ENCODE measurements around the gene TSLP. TPM values are rescaled to one million over a fixed set of nuclear protein-coding genes. Genes with fewer than 3 reads are reported as not detected.

TSLP gene
- polyA plus RNA-seq, 1 of the 3 experiments (the other 2 are of a cell fraction), result 1.3 TPM

DNA sequence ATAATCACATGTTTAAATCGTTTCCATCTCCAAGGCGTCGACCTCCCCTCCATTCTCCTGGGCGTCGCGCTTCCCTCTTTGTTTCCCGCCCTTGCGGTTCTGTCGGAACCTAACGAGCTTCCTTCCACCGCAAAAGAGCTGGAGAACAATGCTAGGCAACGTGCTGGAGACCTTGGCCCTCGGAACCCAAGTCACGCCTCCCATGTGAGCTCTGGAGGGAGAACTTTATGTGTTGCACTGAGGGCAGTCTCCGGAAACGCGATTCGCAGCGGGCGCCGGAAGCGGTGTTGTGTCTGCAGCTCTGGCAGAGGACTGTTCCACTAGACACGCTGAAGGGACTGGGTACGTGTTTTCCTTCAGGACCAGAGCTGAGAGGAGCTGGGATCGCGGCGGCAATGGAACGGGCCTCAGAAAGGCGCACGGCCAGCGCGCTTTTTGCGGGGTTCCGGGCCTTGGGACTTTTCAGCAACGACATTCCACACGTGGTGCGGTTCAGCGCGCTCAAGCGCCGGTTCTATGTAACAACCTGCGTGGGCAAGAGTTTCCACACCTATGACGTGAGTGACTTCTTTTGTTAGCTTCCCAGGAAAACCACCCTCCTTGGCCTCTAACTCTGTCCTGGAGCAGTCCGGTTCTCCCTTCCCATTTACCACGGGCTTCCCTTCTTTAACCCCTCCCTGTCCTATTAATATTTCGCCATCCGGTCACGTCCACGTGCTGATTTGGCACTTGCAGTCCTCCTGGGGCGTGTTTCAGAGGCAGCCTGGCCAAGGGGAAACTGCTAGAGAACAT is 20.7 kb downstream of the TSLP start, which contains the start of gene WDR36 (continued):
- TF ChIP-seq, protein P1, sequence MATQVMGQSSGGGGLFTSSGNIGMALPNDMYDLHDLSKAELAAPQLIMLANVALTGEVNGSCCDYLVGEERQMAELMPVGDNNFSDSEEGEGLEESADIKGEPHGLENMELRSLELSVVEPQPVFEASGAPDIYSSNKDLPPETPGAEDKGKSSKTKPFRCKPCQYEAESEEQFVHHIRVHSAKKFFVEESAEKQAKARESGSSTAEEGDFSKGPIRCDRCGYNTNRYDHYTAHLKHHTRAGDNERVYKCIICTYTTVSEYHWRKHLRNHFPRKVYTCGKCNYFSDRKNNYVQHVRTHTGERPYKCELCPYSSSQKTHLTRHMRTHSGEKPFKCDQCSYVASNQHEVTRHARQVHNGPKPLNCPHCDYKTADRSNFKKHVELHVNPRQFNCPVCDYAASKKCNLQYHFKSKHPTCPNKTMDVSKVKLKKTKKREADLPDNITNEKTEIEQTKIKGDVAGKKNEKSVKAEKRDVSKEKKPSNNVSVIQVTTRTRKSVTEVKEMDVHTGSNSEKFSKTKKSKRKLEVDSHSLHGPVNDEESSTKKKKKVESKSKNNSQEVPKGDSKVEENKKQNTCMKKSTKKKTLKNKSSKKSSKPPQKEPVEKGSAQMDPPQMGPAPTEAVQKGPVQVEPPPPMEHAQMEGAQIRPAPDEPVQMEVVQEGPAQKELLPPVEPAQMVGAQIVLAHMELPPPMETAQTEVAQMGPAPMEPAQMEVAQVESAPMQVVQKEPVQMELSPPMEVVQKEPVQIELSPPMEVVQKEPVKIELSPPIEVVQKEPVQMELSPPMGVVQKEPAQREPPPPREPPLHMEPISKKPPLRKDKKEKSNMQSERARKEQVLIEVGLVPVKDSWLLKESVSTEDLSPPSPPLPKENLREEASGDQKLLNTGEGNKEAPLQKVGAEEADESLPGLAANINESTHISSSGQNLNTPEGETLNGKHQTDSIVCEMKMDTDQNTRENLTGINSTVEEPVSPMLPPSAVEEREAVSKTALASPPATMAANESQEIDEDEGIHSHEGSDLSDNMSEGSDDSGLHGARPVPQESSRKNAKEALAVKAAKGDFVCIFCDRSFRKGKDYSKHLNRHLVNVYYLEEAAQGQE (IDR thresholded peaks at IDR 0.05; ENCODE audit: low read depth, low read length), result peak; percentile 61
- TF ChIP-seq, protein P2, sequence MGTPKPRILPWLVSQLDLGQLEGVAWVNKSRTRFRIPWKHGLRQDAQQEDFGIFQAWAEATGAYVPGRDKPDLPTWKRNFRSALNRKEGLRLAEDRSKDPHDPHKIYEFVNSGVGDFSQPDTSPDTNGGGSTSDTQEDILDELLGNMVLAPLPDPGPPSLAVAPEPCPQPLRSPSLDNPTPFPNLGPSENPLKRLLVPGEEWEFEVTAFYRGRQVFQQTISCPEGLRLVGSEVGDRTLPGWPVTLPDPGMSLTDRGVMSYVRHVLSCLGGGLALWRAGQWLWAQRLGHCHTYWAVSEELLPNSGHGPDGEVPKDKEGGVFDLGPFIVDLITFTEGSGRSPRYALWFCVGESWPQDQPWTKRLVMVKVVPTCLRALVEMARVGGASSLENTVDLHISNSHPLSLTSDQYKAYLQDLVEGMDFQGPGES (IDR thresholded peaks at IDR 0.05; ENCODE audit: low read depth, low read length), result peak; percentile 55
- TF ChIP-seq CHD2 (IDR thresholded peaks at IDR 0.05; ENCODE audit: low read length, partially characterized antibody), result peak; percentile 93
- TF ChIP-seq RCOR1 (IDR thresholded peaks at IDR 0.05; ENCODE audit: low read length), result peak; percentile 86
- TF ChIP-seq MXI1 (IDR thresholded peaks at IDR 0.05; ENCODE audit: low read depth, low read length), result peak; percentile 97
- TF ChIP-seq, protein P3, sequence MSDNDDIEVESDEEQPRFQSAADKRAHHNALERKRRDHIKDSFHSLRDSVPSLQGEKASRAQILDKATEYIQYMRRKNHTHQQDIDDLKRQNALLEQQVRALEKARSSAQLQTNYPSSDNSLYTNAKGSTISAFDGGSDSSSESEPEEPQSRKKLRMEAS (IDR thresholded peaks at IDR 0.05; ENCODE audit: low read depth), result peak; percentile 100
- TF ChIP-seq TAF1 (IDR thresholded peaks at IDR 0.05; ENCODE audit: borderline replicate concordance, low read depth, low read length), result peak; percentile 92

GRCh38 chr5:111095982-111096381 is 24.5 kb downstream of the TSLP start:
- Histone ChIP-seq H3K9me2 (no peaks in the 10 kb centered on the region), H3K27me3 (ENCODE audit: insufficient read depth) (no peaks in the 10 kb centered on the region), H3K9ac (no peak overlapping the region), H4K20me1 (ENCODE audit: insufficient read depth) (peaks cover 19% of the 10 kb centered on the region), H3K9me3 (no peaks in the 10 kb centered on the region), H3K4me2 (no peak overlapping the region), H2AFZ (ENCODE audit: low read depth) (no peak overlapping the region), H3K4me3 (ENCODE audit: low read depth in 2 of 2, low read length in 1 of 2) (no peak overlapping the region), H3K27ac (ENCODE audit: low read depth in 2 of 2, low read length in 1 of 2) (no peak overlapping the region), H3F3A (replicated peaks; ENCODE audit: insufficient read depth) (peaks cover 3% of the 10 kb centered on the region), H3K4me1 (ENCODE audit: control insufficient read depth in 1 of 2, insufficient read depth in 2 of 2, low read depth in 1 of 2, low read length in 1 of 2) (peaks cover 8 to 11% of the 10 kb centered on the region in 2 experiments; a peak in 3 of 4 replicates), H3K36me3 (replicated peaks in 1 of 2; ENCODE audit: control insufficient read depth in 1 of 2, insufficient read depth in 2 of 2, low read length in 1 of 2) (peaks cover 60 to 61% of the 10 kb centered on the region in 2 experiments), H3K79me2 (ENCODE audit: insufficient read depth) (peaks cover 69% of the 10 kb centered on the region)
- DNase-seq, result no peak
- POLR2A ChIA-PET, result no interaction called here
- CTCF ChIA-PET, result no interaction called here
- WGBS (ENCODE audit: low lambda C conversion rate), result 91% methylated on average over 1 of the region's 1 CpG
- TF ChIP-seq POLR2AphosphoS5 (IDR thresholded peaks at IDR 0.05; ENCODE audit: low read depth, low read length) (no peak), SIN3A (IDR thresholded peaks at IDR 0.05; ENCODE audit: borderline replicate concordance, low read depth, low read length) (no peak), MXI1 (IDR thresholded peaks at IDR 0.05; ENCODE audit: low read depth, low read length) (no peak), NFIC (IDR thresholded peaks at IDR 0.05; ENCODE audit: borderline replicate concordance) (no peak), JUND (IDR thresholded peaks at IDR 0.05) (no peak), ELF1 (IDR thresholded peaks at IDR 0.05) (no peak), CHD2 (IDR thresholded peaks at IDR 0.05; ENCODE audit: low read length, partially characterized antibody) (no peak), GATA2 (CRISPR knock-in tag; IDR thresholded peaks at IDR 0.05) (no peak)
- TF ChIP-seq, protein P3 (IDR thresholded peaks at IDR 0.05; ENCODE audit: low read depth), result no peak

All from SK-N-SH (cell line).